Measurements from ENCODE around the gene TTBK1. TPM values are rescaled to one million over a fixed set of nuclear protein-coding genes. Genes with fewer than 3 reads are reported as not detected.

The TTBK1 gene
- total and polyA plus RNA-seq, 8 donors: 0.08 to 0.57 (median 0.16) TPM

- no peak for FAIRE-seq
- ATAC-seq: no peak
- intact Hi-C loops (cut with DNase I): no loop called here
- H3K4me3 ChIP-seq: no peak overlapping the region
- H3K9me3 ChIP-seq: no peaks in the 10 kb centered on the region
- WGBS, 2 donors: 69 to 78% methylated on average over 4 of the region's 4 CpGs
- H3K36me3 ChIP-seq: no peaks in the 10 kb centered on the region
- no peak for DNase-seq
- H3K27me3 ChIP-seq: peaks cover 0 to under 1% (median 0%) of the 10 kb centered on the region in 4 donors
- TF ChIP-seq CTCF (IDR thresholded peaks at IDR 0.05): no peak
- no peak overlapping the region for H3K27ac ChIP-seq
- no peaks in the 10 kb centered on the region for H3K4me1 ChIP-seq
These were observed 35.3 kb downstream of the TTBK1 start for GRCh38 chr6:43278524-43279078.

GRCh38 chr6:43280234-43280633 is 37.0 kb downstream of the TTBK1 start:
- H3K4me3 ChIP-seq: no peak overlapping the region
- 56 to 74% methylated on average over 2 of the region's 2 CpGs for WGBS, 2 donors
- no peak for DNase-seq
- H3K27ac ChIP-seq: no peak overlapping the region
- no peaks in the 10 kb centered on the region for H3K36me3 ChIP-seq
- no peak for FAIRE-seq
- H3K9me3 ChIP-seq: no peaks in the 10 kb centered on the region
- intact Hi-C loops (cut with DNase I): no loop called here
- no peaks in the 10 kb centered on the region for H3K4me1 ChIP-seq
- peaks cover 0 to 8% (median 3%) of the 10 kb centered on the region in 4 donors for H3K27me3 ChIP-seq
- no peak for TF ChIP-seq CTCF (IDR thresholded peaks at IDR 0.05)
- no peak for ATAC-seq

GRCh38 chr6:43282060-43282459 is 38.8 kb downstream of the TTBK1 start:
- peak in 2 of 6 donors; percentile 8 to 13 for DNase-seq
- H3K4me3 ChIP-seq: no peak overlapping the region

GRCh38 chr6:43282636-43283513 is 39.6 kb downstream of the TTBK1 start:
- Histone ChIP-seq H3K4me1 (no peaks in the 10 kb centered on the region), H3K36me3 (no peaks in the 10 kb centered on the region), H3K27ac (no peak overlapping the region), H3K27me3 (peaks cover 0 to 8% (median 3%) of the 10 kb centered on the region in 4 donors), H3K4me3 (no peak overlapping the region), H3K9me3 (no peaks in the 10 kb centered on the region)
- intact Hi-C loops (cut with DNase I): no loop called here
- FAIRE-seq (no peak), DNase-seq (peak in 2 of 6 donors; percentile 18 to 63), ATAC-seq (no peak)
- no peak for TF ChIP-seq CTCF (IDR thresholded peaks at IDR 0.05)
- WGBS, 2 donors: 55 to 56% methylated on average over 31 to 32 of the region's 32 CpGs

More at GRCh38 chr6:43282060-43282459, 38.8 kb downstream of the TTBK1 start:
- intact Hi-C loops (cut with DNase I): no loop called here
- no peak for ATAC-seq
- Histone ChIP-seq H3K4me1 (no peaks in the 10 kb centered on the region), H3K9me3 (no peaks in the 10 kb centered on the region), H3K36me3 (no peaks in the 10 kb centered on the region), H3K27ac (no peak overlapping the region), H3K27me3 (peaks cover 0 to 8% (median 3%) of the 10 kb centered on the region in 4 donors)
- TF ChIP-seq CTCF (IDR thresholded peaks at IDR 0.05): no peak
- 51 to 61% methylated on average over 9 of the region's 9 CpGs for WGBS, 2 donors
- FAIRE-seq: no peak

- peaks cover 0 to 8% (median 3%) of the 10 kb centered on the region in 4 donors for H3K27me3 ChIP-seq
- no peaks in the 10 kb centered on the region for H3K36me3 ChIP-seq
- H3K27ac ChIP-seq: no peak overlapping the region
- no peak for TF ChIP-seq CTCF (IDR thresholded peaks at IDR 0.05)
- H3K9me3 ChIP-seq: no peaks in the 10 kb centered on the region
- no peak overlapping the region for H3K4me3 ChIP-seq
- ATAC-seq (no peak), FAIRE-seq (no peak), DNase-seq (peak in 2 of 6 donors; percentile 13 to 53)
- WGBS, 2 donors: 67 to 73% methylated on average over 18 of the region's 18 CpGs
- no peaks in the 10 kb centered on the region for H3K4me1 ChIP-seq
- intact Hi-C loops (cut with DNase I): no loop called here
These were observed 40.2 kb downstream of the TTBK1 start for GRCh38 chr6:43283514-43283901.

All from pancreas (tissue), 10 donors.